ENCODE data around the gene CRPPA.

The CRPPA gene

GRCh38 chr7:16421333-16422102 is at the start of gene CRPPA:
Gene CRPPA (minus strand): TSS chr7:16421538. CDS start chr7:16421322, 216 bp downstream.
- in situ Hi-C loops (cut with HindIII; ENCODE audit: low sequenced_read_pairs): loop anchor here (25.0 kb wide), 1 partner anchor 141 kb away; no protein-coding TSS in a partner anchor
- no peak for DNase-seq (ENCODE audit: low read depth)

GRCh38 chr7:16465469-16466361 is 44.4 kb upstream of the CRPPA start, which contains the start of gene SOSTDC1:
Gene SOSTDC1 (minus strand): TSS chr7:16465738. CDS start chr7:16465668, 70 bp downstream.
- peak; percentile 22 for DNase-seq (ENCODE audit: low read depth)
- in situ Hi-C loops (cut with HindIII; ENCODE audit: low sequenced_read_pairs): no loop called here
- TF ChIP-seq, protein P1, sequence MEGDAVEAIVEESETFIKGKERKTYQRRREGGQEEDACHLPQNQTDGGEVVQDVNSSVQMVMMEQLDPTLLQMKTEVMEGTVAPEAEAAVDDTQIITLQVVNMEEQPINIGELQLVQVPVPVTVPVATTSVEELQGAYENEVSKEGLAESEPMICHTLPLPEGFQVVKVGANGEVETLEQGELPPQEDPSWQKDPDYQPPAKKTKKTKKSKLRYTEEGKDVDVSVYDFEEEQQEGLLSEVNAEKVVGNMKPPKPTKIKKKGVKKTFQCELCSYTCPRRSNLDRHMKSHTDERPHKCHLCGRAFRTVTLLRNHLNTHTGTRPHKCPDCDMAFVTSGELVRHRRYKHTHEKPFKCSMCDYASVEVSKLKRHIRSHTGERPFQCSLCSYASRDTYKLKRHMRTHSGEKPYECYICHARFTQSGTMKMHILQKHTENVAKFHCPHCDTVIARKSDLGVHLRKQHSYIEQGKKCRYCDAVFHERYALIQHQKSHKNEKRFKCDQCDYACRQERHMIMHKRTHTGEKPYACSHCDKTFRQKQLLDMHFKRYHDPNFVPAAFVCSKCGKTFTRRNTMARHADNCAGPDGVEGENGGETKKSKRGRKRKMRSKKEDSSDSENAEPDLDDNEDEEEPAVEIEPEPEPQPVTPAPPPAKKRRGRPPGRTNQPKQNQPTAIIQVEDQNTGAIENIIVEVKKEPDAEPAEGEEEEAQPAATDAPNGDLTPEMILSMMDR (IDR thresholded peaks at IDR 0.05; ENCODE audit: low read depth, low read length, missing control alignments): no peak
- H3K4me3 ChIP-seq (ENCODE audit: low read depth, low read length): peak within 1 kb of the TSS; percentile 8

More at GRCh38 chr7:16421333-16422102, at the start of gene CRPPA:
- TF ChIP-seq, protein P1 (IDR thresholded peaks at IDR 0.05; ENCODE audit: low read depth, low read length, missing control alignments): no peak
- peak within 1 kb of the TSS; percentile 39 for H3K4me3 ChIP-seq (ENCODE audit: low read depth, low read length)

- TF ChIP-seq, protein P1 (IDR thresholded peaks at IDR 0.05; ENCODE audit: low read depth, low read length, missing control alignments): no peak
- H3K4me3 ChIP-seq (ENCODE audit: low read depth, low read length): no peak overlapping the region
- in situ Hi-C loops (cut with HindIII; ENCODE audit: low sequenced_read_pairs): no loop called here
- DNase-seq (ENCODE audit: low read depth): no peak
These were observed 42.8 kb upstream of the CRPPA start for GRCh38 chr7:16463949-16464715.

GRCh38 chr7:16463520-16463919 is 42.2 kb upstream of the CRPPA start:
- TF ChIP-seq, protein P1 (IDR thresholded peaks at IDR 0.05; ENCODE audit: low read depth, low read length, missing control alignments): no peak
- H3K4me3 ChIP-seq (ENCODE audit: low read depth, low read length): no peak overlapping the region
- DNase-seq (ENCODE audit: low read depth): no peak
- in situ Hi-C loops (cut with HindIII; ENCODE audit: low sequenced_read_pairs): no loop called here

DNA sequence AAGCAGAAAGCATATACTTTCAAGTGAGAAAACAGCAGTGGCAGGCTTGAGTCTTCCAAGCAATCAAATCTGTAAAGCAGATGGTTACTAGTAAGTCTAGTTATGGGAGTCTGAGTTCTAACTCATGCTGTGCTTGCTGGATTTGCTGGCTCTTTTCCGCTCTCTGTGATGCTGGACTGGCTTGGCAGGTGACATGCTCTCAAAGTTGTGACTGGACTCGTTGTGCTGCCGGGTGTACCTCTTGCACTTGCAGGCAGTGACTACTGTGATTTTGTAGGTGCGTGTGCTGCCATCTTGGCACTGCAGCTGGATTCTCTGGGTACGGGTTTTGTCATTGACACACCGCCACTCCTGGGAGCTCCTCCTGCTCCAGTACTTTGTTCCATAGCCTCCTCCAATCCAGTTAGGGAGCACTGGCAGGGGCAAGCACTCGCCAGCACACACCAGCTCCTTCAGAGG is 41.1 kb upstream of the CRPPA start:
- no peak for DNase-seq (ENCODE audit: low read depth)
- in situ Hi-C loops (cut with HindIII; ENCODE audit: low sequenced_read_pairs): no loop called here
- no peak overlapping the region for H3K4me3 ChIP-seq (ENCODE audit: low read depth, low read length)
- TF ChIP-seq, protein P1 (IDR thresholded peaks at IDR 0.05; ENCODE audit: low read depth, low read length, missing control alignments): no peak
